Spinal cord (tissue), 10 donors: ENCODE results near the gene NFAT5. TPM values are rescaled to one million over a fixed set of nuclear protein-coding genes. Genes with fewer than 3 reads are reported as not detected.
"Not testable (repeated sequence)": the region's sequence is repeated elsewhere in the genome, so short reads cannot be mapped to it uniquely, and the experiment has no call there.

ENCODE experiments used
- DNase-seq, 6 donors: peaks; one replicate each; pipeline versions ENCODE4 v3.0.0 to v3.0.0-alpha.2; 2013 to 2015; ENCODE audit warnings: low spot score in 6 of 6, low read depth in 4 of 6
- H3K27ac ChIP-seq: one replicate; pipeline ENCODE4 v1.5.1; 2013; ENCODE audit warnings: low read depth, low read length, control low read depth
- H3K27me3 ChIP-seq: one replicate; pipeline ENCODE4 v1.6.1; 2013; ENCODE audit warnings: low read length; ENCODE audit not compliant: control insufficient read depth, insufficient read depth
- H3K36me3 ChIP-seq: one replicate; pipeline ENCODE4 v1.6.1; 2013; ENCODE audit warnings: low read length; ENCODE audit not compliant: control insufficient read depth, insufficient read depth
- H3K4me1 ChIP-seq: one replicate; pipeline ENCODE4 v1.6.1; 2013; ENCODE audit warnings: low read length; ENCODE audit not compliant: control insufficient read depth, insufficient read depth
- H3K4me3 ChIP-seq: one replicate; pipeline ENCODE4 v1.5.1; 2013; ENCODE audit warnings: low read depth, low read length, control low read depth
- H3K9me3 ChIP-seq: one replicate; pipeline ENCODE4 v1.6.1; 2013; ENCODE audit warnings: low read length; ENCODE audit not compliant: control insufficient read depth, insufficient read depth
- WGBS: methylation state at CpG from one replicate; pipeline ENCODE4 v1.1.5; 2013; ENCODE audit warnings: missing lambda C conversion rate; ENCODE audit not compliant: insufficient coverage; 5-methylcytosine and 5-hydroxymethylcytosine counted together
- polyA plus RNA-seq, 2 donors: library from polyadenylated mRNA; unstranded; fragments of 120-200 nt; gene quantifications; one replicate each; pipeline ENCODE4 v1.2.1, GENCODE V29; 2013; ENCODE audit not compliant: insufficient read length in 2 of 2
- total RNA-seq, 2 donors: library from RNA; depleted of rRNA in 1 of 2; stranded (reverse); fragments of 120-200 nt in 1 of 2; fragments of >200 nt in 1 of 2; gene quantifications; one replicate each; pipeline versions ENCODE4 v1.2.3 to v1.2.4, GENCODE V29; 2013 to 2014
- donor health status: healthy.

Gene NFAT5
- total and polyA plus RNA-seq, 4 donors: 14.7 to 44.9 (median 26.4) TPM

- DNase-seq: no peak
- no peak overlapping the region for H3K27ac ChIP-seq
Observed at GRCh38 chr16:69724414-69724873, 158.7 kb downstream of the NFAT5 start.

DNA sequence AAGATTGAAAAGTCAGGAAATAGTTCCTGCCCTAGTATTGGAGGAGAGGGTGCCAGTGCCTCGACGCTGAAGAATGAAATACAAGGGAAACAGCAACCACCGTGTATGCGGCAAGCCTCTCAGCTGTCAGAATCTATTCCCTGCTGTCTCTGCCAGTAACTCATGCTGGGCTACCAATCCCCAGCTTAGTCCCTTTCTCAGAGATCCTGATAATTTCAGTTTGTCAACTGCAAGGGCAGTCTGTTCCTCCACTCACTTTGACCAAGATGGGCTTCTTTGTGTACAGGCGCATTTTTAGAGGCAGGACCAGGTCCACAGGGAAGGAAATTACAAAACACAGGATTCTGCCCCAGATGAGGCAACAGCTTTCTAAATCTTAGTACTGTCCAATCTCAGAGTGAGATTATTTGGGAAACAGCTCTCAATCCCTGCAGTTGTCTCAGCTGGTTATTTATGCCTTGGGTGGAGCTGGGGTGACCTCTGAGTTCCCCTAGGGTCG is 159.3 kb downstream of the NFAT5 start:
- H3K27ac ChIP-seq: no peak overlapping the region
- H3K4me3 ChIP-seq: no peak overlapping the region

More at GRCh38 chr16:69724414-69724873, 158.7 kb downstream of the NFAT5 start:
- Histone ChIP-seq H3K4me3 (no peak overlapping the region), H3K4me1 (peaks cover 24% of the 10 kb centered on the region), H3K27me3 (no peaks in the 10 kb centered on the region), H3K9me3 (no peaks in the 10 kb centered on the region), H3K36me3 (no peaks in the 10 kb centered on the region)
- WGBS: 92% methylated on average over 1 of the region's 2 CpGs

GRCh38 chr16:69725480-69726312 is 159.9 kb downstream of the NFAT5 start:
- Histone ChIP-seq H3K4me1 (peaks cover 24% of the 10 kb centered on the region), H3K9me3 (no peaks in the 10 kb centered on the region), H3K4me3 (peak overlapping the region; percentile 72), H3K27me3 (no peaks in the 10 kb centered on the region), H3K36me3 (no peaks in the 10 kb centered on the region), H3K27ac (peak overlapping the region; percentile 57)
- DNase-seq: no peak
- 77% methylated on average over 23 of the region's 32 CpGs for WGBS

More for the DNA sequence above, 159.3 kb downstream of the NFAT5 start:
- Histone ChIP-seq H3K36me3 (no peaks in the 10 kb centered on the region), H3K27me3 (no peaks in the 10 kb centered on the region), H3K9me3 (no peaks in the 10 kb centered on the region), H3K4me1 (peaks cover 24% of the 10 kb centered on the region)
- 61% methylated on average over 6 of the region's 6 CpGs for WGBS
- no peak for DNase-seq

DNA sequence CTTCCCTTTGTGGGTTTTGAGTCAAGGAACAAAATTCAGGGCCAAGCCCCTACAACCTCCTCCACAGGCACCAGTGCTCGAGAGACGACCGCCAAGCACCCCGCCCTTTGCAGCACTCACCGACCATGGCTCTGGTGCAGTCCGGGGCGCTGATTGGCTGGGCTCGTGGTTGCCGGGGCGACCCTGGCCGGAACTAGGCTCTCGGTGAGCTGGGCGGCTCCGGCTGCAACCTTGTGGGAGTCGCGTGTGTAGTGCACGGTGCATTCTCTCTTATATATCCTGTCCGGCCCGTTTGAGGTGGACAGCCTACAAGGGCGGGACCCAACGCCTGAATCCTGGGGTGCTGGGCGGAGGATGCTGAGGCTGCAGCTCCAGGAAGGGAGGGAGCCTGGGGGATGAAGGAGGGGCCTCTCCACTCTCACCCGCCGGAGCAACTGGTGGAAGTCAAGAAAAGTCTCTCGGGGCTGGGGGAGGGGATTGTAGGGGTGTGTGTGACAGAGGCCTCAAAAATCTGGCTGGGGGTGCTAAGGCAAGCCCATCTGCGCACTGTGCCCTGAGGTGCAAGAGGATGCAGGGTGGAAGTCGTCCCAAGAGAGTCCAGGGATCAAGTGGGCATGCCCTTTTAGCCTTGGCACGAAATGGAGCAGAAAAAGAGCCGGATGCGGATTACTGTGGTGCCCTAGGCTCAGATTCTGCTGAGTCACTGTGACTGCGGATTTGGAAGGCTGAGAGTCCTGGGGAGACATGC is 160.7 kb downstream of the NFAT5 start, which contains the start of gene NQO1:
Gene NQO1, minus strand, starts transcription at position 248 of the 748 bp plus-strand sequence. Its CDS starts 121 bp downstream, at position 127.
- peak; percentile 69 to 96 (median 73) for DNase-seq
- Histone ChIP-seq H3K27me3 (no peaks in the 10 kb centered on the region), H3K27ac (peak within 1 kb of the TSS; percentile 57), H3K4me1 (peaks cover 24% of the 10 kb centered on the region), H3K36me3 (no peaks in the 10 kb centered on the region), H3K4me3 (peak within 1 kb of the TSS; percentile 72), H3K9me3 (no peaks in the 10 kb centered on the region)
- whole genome bisulfite sequencing: under 1% methylated on average over 25 of the region's 31 CpGs

DNA sequence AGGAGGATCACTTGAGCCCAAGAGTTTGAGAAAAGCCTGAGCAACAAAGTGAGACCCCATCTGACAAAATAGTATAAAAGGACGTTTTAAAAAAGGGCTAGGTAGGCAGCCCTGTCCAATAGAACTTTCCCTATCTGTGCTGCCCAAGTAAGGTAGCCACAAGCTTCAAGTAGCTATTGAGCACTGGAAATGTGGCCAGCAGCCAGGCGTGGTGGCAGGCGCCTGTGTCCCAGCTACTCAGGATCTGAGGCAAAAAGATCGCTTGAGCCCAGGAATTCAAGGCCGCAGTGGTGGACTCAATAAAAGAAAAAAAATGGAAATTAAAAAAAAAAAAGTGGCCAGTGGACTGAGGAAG is 162.1 kb downstream of the NFAT5 start:
- Histone ChIP-seq H3K36me3 (peaks cover 2% of the 10 kb centered on the region), H3K27me3 (no peaks in the 10 kb centered on the region), H3K27ac (no peak overlapping the region), H3K9me3 (no peaks in the 10 kb centered on the region), H3K4me1 (peaks cover 24% of the 10 kb centered on the region), H3K4me3 (no peak overlapping the region)
- 82% methylated on average over 5 of the region's 5 CpGs for WGBS
- peak in 1 of 6 donors; percentile 40 for DNase-seq

GRCh38 chr16:69729030-69729429 is 163.3 kb downstream of the NFAT5 start:
- 95% methylated on average over 3 of the region's 4 CpGs for WGBS
- H3K27ac ChIP-seq, H3K9me3 ChIP-seq, H3K4me3 ChIP-seq, H3K27me3 ChIP-seq, H3K36me3 ChIP-seq, DNase-seq: not testable (repeated sequence)
- H3K4me1 ChIP-seq: peaks cover 24% of the 10 kb centered on the region

- not testable (repeated sequence) for H3K9me3 ChIP-seq, H3K27me3 ChIP-seq, H3K27ac ChIP-seq, DNase-seq, H3K36me3 ChIP-seq, H3K4me3 ChIP-seq
- 100% methylated on average over 2 of the region's 5 CpGs for WGBS
- peaks cover 11% of the 10 kb centered on the region for H3K4me1 ChIP-seq
Observed at GRCh38 chr16:69731280-69731679, 165.5 kb downstream of the NFAT5 start.

GRCh38 chr16:69732101-69732500 is 166.3 kb downstream of the NFAT5 start:
- H3K27me3 ChIP-seq: no peaks in the 10 kb centered on the region
- H3K36me3 ChIP-seq: peaks cover 2% of the 10 kb centered on the region
- no peaks in the 10 kb centered on the region for H3K9me3 ChIP-seq
- no peak for DNase-seq
- no peak overlapping the region for H3K27ac ChIP-seq
- H3K4me3 ChIP-seq: no peak overlapping the region
- H3K4me1 ChIP-seq: peaks cover 3% of the 10 kb centered on the region
- 94% methylated on average over 3 of the region's 6 CpGs for WGBS

GRCh38 chr16:69741519-69741918 is 175.8 kb downstream of the NFAT5 start:
- no peak for DNase-seq
- H3K27ac ChIP-seq: no peak overlapping the region
- no peaks in the 10 kb centered on the region for H3K4me1 ChIP-seq
- 100% methylated on average over 4 of the region's 8 CpGs for WGBS
- peaks cover 71% of the 10 kb centered on the region for H3K36me3 ChIP-seq
- H3K9me3 ChIP-seq: no peaks in the 10 kb centered on the region
- H3K4me3 ChIP-seq: no peak overlapping the region
- no peaks in the 10 kb centered on the region for H3K27me3 ChIP-seq
